HG03575 (cell line): ENCODE measurements around the gene TMEM221.
"Not testable (repeated sequence)": the region's sequence is repeated elsewhere in the genome, so short reads cannot be mapped to it uniquely, and the experiment has no call there.

Experiments
- ATAC-seq: cut with Tn5 transposase; IDR thresholded peaks from one replicate; pipeline ENCODE4 v1.9.1; 2021; ENCODE audit not compliant: unreplicated experiment, insufficient number of reproducible peaks, low FRiP score; ENCODE audit errors: extremely low read depth

TMEM221 gene

GRCh38 chr19:17475541-17476115, 27.2 kb upstream of the TMEM221 start:
- no peak for ATAC-seq

- ATAC-seq: not testable (repeated sequence)
These were observed 26.6 kb upstream of the TMEM221 start for GRCh38 chr19:17475011-17475540.

- ATAC-seq: no peak
These were observed 24.6 kb upstream of the TMEM221 start for GRCh38 chr19:17473041-17473440.

GRCh38 chr19:17471410-17472125, 23.1 kb upstream of the TMEM221 start:
- ATAC-seq: no peak

GRCh38 chr19:17470068-17470841, 21.8 kb upstream of the TMEM221 start, which contains the start of gene SLC27A1:
TSS of gene SLC27A1 (plus strand) at chr19:17470524. CDS start at chr19:17470541, 17 bp downstream.
- no peak for ATAC-seq

- no peak for ATAC-seq
These were observed 21.1 kb upstream of the TMEM221 start for GRCh38 chr19:17469481-17470067.

- no peak for ATAC-seq
These were observed 20.6 kb upstream of the TMEM221 start for GRCh38 chr19:17469092-17469480.

- ATAC-seq: no peak
These were observed 20.0 kb upstream of the TMEM221 start for GRCh38 chr19:17468302-17469091.

- ATAC-seq: no peak
These were observed 19.2 kb upstream of the TMEM221 start for GRCh38 chr19:17467471-17468301.

GRCh38 chr19:17466487-17466850, 18.0 kb upstream of the TMEM221 start:
- no peak for ATAC-seq

- no peak for ATAC-seq
These were observed 12.1 kb upstream of the TMEM221 start, which contains the start of gene NXNL1 for GRCh38 chr19:17460372-17461230. TSS of gene NXNL1 (minus strand) at chr19:17460926. CDS start at chr19:17460869, 57 bp downstream.

- ATAC-seq: no peak
These were observed 10.5 kb upstream of the TMEM221 start for GRCh38 chr19:17458970-17459369.

GRCh38 chr19:17457616-17458015, 9.1 kb upstream of the TMEM221 start:
- ATAC-seq: no peak

- ATAC-seq: no peak
These were observed 7.7 kb upstream of the TMEM221 start for GRCh38 chr19:17456127-17456526.

- no peak for ATAC-seq
These were observed 7.0 kb upstream of the TMEM221 start for GRCh38 chr19:17455308-17456123.

GRCh38 chr19:17454576-17455071, 6.2 kb upstream of the TMEM221 start:
- ATAC-seq: no peak
